NOMO-1 treated with DMSO at 0.1 percent for 48 hours (cell line): ENCODE results near the gene MFSD2A.
A peak's percentile ranks its signal among the peaks of the same experiment; 100 is the strongest.
"Not testable (repeated sequence)": the region's sequence is repeated elsewhere in the genome, so short reads cannot be mapped to it uniquely, and the experiment has no call there.

Experiments
- DNase-seq: peaks from one replicate; lab custom pipeline; 2025; ENCODE audit not compliant: unreplicated experiment; lab: John Stamatoyannopoulos, UW

The MFSD2A gene

DNA sequence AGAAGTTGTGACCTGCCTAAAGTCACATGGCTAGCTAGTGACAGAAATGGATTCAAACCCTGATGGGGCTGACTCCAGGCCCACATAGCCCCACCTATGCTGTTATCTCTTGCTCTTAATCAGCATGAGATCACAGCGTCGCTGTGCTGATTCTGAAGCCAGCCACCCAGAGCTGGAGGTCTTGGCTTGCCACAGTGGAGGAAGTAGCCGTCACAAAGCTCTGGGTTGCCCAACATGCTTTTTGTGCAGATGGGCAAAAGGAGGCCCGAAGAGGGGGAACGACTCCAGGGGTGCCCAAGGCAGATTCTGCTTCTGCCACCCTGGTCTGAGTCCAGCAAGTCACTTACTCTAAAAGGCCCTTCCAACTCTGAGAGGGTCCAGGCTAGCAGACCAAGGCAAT, 14.7 kb upstream of the MFSD2A start:
- peak; percentile 87 for DNase-seq

- DNase-seq = no peak
Observed at GRCh38 chr1:39940980-39941871, 13.7 kb upstream of the MFSD2A start.

DNA sequence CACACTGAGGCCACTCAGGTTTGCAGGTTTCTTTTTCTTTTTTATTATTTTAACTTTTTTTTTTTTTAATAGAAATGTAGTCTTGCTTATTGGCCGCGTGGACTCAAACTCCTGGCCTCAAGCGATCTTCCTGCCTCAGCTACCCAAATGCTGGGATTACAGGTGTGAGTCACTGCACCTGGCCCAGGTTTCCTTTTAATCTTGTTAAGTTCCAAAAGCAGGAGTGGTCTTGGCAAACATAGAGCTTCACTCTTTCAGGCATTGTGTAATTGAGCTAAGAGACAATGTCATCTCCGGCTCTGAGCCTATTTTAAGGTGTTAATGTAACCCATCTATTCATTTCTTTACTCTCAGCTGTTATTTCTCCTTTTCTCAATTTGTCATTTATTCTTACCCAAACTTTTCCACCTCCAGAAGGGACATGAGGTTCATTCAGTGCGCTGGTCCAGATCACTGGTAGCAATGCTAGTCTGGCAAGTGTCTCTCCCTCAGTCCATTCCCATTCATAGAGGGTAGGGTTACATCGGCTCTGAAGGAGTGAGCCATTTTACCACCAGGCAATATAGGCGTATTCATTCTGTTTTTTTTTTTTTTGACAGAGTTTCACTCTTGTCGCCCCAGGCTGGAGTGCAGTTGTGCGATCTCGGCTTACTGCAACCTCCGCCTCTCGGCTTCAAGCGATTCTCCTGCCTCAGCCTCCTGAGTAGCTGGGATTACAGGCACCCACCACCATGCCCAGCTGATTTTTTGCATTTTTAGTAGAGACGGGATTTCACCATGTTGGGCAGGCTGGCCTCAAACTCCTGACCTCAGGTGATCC, 11.3 kb upstream of the MFSD2A start:
- peak; percentile 52 for DNase-seq

GRCh38 chr1:39944410-39945112, 10.4 kb upstream of the MFSD2A start:
- DNase-seq = no peak

DNA sequence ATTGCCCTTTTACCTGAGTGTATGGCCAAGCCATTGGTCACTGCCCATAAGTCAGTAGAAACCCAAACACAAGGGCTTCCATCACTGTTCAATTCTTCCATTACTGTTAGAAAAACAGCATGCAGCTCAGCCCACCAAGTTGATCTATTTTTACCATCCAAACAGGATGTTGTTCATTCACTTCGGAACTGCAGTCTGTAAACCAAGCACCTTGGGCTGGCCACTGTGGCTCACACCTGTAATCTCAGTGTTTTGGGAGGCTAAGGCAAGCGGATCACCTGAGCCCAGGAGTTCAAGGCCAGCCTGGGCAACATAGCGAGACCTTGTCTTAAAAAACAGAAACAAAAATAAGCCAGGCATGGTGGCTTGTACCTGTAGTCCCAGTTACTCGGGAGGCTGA, 8.7 kb upstream of the MFSD2A start:
- DNase-seq = no peak

GRCh38 chr1:39947260-39947659, 7.7 kb upstream of the MFSD2A start:
- no peak for DNase-seq

- DNase-seq = no peak
Observed at GRCh38 chr1:39949891-39950290, 5.1 kb upstream of the MFSD2A start.

DNA sequence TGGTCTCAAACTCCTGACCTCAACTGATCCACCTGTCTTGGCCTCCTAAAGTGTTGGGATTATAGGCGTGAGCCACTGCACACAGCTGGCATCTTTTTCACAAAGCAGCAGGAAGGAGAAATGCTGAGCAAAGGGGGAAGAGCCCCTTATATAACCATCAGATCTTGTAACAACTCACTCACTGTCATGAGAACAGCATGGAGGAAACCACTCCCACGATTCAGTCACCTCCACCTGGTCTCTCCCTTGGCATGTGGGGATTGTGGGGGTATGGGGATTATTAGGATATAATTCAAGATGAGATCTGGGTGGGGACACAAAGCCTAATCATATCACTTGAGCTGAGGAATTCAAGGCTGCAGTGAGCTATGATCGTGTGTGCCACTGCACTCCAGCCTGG, 3.0 kb upstream of the MFSD2A start:
- DNase-seq = no peak

GRCh38 chr1:39952359-39953110, 2.4 kb upstream of the MFSD2A start:
- no peak for DNase-seq

GRCh38 chr1:39954324-39954869, 548 bp upstream of the MFSD2A start:
- DNase-seq = peak; percentile 79

DNA sequence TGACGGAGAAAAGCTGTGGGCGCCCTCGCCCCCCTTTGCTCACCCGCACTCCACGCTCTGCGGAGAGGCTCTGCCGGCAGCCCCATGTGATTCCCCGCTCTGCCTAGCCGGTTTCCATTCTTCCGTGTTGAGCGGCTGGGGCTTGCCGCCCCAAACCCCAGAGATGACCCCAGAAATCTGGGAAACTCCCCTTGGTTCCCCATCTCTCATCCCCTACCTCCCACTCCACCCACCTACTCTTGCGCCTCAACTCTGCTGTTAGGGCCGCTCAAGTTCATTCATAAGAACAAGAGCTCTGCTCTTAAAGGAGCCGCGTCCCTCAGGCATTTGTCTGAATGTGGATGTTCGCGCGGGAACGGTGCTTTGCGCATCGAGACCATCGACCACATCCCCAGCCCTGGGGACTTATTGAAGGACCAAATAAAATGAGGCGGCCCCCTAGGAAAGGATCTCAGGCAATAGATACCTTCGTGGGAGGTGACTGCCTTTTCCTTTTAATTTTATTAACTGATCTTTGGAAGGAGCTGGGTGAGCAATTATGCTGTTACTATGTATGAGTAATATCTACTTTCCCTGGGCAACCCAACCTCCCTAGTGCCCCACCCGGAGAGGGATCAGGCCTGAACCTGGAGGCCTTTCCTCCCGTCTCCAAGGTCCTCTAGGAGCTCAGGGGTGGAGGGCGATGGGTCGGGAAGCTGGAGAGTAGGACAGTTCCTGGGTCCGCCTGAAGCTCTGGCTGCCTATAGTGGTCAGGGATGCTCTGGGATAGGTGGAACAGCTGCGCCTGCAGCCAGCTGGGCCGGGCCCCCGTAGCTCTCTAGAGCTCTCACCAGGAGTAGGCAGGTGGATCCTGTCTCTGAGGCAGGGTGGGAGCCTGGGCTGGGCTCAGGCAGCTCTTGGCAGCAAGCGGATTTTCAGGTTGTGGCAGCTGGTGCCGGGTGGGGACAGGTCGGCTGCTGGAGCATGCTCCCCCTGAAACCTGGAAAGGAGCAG, 898 bp downstream of the MFSD2A start:
- peak; percentile 53 for DNase-seq

GRCh38 chr1:39957299-39958015, 2.5 kb downstream of the MFSD2A start:
- no peak for DNase-seq

- no peak for DNase-seq
Observed at GRCh38 chr1:39958403-39959200, 3.7 kb downstream of the MFSD2A start.

DNA sequence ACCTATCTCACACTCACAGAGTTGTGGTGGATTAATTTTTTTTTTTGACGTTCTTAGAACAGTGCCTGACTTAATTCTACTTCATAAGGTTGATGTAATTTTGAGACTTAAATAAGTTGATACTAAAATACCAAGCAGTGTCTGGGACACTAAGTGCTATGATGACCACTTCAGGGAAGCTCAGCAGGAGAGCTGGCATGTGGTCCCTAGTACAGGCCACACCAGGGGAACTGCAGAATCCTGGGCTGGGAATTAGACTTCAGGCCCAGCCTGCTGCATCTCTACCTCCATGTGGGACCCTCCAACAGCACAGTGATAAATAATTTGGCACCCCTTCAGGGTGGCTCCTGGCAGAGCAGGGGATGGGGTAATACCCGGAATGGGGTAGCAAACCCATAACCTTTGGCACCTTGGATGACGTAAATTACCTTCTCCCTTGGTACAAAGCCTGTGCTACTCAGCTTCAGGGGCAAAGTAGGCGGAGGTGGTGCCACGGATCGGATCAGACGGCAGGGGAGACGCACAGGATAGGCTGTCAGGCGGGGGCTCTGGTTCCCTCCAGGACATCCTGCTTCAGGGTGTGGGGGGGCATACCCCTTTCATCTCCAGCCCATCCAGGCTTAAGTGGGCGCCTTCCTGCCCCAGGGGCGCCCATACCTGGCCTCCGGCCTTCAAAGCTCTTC, 4.8 kb downstream of the MFSD2A start:
- no peak for DNase-seq

DNA sequence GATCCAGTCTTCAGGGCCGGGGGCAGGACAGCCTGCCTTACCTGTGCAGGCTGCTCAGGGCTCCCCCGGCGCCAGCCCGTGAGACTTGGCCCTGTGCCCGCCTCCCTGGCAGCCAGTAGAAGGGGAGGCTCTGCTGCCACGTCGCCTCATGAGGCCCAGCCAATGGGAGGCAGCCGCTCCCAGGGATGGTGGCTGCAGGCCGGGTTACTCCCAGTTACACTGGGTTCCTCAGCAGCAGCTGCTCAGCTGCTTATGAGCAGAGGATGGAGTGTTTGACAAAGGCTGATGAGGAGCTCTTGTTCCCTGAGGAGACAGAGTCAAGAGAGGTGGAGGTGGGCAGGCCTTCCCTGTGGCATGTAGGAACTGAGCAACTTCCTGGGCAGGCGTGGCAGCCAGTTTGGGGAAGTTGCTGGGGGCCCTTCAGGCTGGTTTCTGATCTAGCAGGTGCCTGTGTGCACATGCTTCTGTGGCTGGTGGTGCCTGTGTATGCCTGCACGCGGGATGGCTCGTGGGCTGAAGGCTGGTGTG, 5.5 kb downstream of the MFSD2A start:
- DNase-seq = peak; percentile 84

GRCh38 chr1:39962450-39962825, 7.5 kb downstream of the MFSD2A start:
- no peak for DNase-seq

- not testable (repeated sequence) for DNase-seq
Observed at GRCh38 chr1:39962964-39963363, 8.0 kb downstream of the MFSD2A start.
